ENCODE data around the gene RHBDF2.

Gene RHBDF2

DNA sequence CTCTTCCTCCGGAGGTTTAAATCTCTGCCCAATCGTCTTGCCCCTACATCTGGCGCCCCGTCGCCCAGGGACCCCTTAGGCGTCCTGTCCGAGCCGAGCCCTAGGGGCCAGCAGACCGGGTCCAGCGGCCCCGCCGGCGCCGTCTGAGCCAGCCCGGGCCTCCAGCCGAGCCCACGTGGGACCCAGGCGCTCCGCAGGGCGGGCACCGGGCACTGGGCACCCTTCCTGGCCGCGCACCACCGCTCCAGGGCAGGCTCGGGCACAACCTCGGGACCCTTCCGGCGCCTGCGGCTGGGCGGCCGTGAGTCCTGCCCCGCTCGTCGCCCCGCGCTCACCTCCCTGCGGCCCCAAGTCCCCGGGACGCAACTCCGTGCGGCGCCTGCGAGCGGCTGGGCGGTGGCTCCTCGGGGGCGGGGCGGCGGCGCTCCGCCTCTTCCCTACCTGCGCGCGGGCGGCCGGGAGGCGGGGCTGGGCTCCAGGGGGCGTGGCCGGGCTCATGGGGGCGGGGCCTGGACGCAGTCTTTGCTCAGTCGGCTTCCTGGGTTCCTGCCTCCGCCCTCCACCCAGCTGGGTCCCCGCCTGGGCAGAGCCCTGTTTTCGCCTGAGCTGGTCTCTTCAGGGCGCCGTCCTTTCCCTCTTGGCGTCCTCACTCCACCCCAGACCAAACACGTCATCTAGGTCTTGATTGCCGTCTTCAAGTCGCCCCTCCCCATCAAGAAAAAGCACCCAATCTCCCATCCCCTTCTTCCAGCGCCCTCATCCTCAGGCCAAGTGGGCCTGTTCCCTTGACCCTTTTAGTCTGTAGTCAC, at the start of gene RHBDF2:
TSS of gene RHBDF2 (minus strand) at position 406 of the 809 bp plus-strand sequence. CDS start 19,899 bp downstream, outside the sequence.
- no peak for FAIRE-seq

GRCh38 chr17:76549539-76549938, 48.3 kb upstream of the RHBDF2 start:
- FAIRE-seq: no peak

DNA sequence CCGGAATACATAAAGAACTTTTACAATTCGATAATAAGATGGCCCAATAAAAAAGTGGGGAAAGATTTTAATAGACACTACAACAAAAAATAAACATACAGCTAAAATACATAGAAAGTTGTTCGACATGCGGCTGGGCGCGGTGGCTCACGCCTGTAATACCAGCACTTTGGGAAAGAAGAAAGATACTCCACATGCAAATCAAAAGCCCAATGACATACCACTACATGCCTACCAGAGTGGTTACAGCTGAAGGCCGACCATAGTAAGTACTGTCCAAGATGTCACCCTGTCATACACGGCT, 47.9 kb upstream of the RHBDF2 start:
- no peak for FAIRE-seq

DNA sequence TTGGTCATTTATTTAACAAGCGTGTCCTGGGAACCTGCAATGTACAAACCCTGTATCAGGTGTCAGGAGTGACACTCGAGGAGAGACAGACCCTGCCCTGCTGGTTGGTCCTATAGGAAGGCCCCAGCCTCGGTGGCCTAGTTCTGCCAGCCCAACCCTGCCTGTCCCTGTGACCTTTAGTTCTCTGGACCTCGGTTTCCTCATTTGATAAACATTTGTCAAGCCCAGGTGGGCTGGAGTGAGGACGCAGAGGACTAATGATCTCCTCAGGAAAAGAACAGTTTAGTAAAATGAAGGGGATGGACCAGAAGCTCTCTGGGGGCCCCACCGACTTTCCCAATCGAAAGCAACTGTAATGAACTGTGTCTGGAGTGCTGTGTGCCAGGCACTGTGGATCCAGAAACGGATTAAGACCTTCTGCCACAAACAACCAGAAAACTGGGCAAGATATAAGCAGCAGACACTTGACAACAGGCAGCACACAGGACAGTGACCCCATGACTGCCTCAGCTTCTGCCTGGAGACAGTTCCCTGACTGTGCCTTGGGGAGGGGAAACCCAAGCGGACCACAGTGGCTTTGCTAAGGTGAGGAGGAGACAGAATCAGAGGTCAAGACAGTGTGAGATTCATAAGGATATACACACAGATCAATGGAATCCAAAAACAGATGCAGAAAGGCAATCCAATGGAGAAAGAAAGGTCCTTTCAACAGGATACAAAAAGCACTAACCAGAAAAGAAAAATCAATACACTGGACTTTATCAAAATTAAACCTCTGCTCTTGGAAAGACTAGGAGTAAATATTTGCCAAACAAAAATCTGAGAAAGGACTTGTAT, 47.4 kb upstream of the RHBDF2 start:
- FAIRE-seq: no peak

GRCh38 chr17:76547642-76548202, 46.5 kb upstream of the RHBDF2 start:
- FAIRE-seq: no peak

- no peak for FAIRE-seq
These were observed 46.0 kb upstream of the RHBDF2 start for GRCh38 chr17:76547183-76547641.

DNA sequence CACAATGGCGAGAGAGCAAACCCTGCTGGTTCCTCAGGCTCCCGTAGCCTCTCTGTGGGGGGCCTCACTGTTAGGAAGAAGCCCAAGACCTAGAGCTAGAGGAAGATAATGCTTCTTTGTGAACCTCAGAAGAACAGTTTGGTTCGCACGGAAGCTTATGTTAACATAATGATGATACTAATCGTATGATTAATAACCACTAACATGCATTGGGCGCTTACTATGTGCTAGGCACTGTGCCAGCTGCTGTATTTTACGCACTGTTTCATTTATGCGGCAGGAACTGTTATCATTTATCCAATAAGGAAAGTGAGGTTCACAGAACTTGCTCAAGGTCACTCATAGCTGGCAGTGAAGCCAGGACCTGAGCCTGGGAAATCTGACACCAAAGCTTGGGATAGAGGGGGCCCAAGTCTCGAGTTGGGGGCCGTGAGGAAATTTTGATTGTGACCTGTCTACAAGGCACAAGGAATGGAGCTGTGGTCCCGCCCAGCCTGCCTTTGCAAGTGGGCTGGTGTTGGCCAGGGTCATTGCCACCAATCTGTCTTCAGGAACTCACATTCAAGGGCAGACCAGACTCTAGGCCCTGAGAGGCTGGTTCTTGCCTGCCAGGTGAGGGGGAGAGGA, 45.4 kb upstream of the RHBDF2 start:
- FAIRE-seq: no peak

GRCh38 chr17:76545918-76546555, 44.8 kb upstream of the RHBDF2 start:
- no peak for FAIRE-seq

DNA sequence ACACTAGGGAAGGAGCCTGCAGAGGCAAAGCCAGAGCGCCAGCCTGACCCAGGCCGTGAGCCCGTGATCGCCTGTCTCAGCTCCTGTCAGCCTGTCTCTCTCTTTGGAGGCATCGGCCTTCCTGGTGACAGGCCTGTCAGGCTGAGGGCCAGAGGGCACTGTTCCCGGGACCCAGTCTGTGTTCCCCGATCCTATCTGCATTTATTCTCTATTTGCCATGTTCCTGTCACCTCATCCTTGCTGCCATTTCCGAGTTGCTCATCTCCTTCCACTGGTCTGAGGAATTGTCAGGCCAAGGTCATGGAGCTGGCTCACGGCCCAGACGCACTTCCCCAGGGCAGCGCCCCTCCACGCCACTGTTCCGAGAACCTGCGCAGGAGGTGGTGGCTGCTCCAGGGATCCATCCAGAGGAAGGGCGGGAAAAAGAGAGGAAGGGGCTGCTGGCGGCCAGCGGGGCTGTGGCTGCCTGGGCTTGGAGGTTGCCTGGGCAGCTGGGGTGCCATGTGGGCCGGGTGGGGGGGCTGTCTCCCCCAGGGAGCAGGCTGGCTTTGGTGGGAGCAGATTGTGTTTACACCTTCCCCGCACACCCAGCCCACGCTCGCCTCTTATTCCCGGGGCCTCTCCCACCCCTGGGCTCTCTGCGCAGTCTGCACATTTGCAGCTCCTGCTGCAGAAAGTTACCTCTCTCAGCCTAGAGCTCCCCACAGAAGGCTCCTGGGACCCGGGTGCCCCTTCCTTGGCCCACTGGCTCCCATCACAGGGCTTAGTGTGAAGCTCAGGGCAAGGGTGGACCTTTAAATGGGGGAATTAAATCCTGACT, 43.5 kb upstream of the RHBDF2 start:
- no peak for FAIRE-seq

DNA sequence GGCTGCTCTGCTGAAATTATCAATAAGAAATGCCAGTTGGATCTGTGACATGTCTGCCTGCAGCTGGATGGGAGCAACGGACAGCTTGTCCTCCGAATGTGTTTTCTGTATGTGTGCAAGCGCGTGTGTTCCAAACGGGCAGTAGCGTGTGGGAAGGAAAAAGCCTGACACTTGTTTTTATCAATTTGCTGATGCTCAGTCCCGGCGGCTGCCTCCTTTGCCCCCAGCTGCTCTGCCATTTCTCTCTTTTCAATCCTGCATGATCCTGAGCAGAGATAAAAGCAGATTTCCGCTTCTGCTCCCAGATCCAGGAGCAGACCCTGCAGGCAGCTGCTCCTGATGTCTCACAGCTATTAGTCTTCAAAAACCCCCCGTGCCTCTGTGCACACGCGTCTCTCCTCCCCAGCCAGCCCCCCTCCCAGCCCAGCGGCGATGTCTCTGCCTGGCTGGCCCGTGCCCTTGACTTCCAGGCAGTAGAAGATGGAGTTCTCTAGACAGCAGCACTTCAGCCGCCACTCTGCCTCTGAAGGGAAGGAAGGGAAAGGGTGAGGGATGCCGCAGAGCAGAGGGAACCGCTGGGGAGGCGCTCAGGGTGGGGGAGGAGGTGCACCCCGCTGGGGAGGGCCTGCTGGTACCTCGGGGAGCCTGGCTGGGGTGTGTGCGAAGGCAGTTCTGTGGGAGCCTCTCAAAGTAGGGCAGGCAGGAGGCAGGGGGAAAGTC, 42.8 kb upstream of the RHBDF2 start:
- no peak for FAIRE-seq

DNA sequence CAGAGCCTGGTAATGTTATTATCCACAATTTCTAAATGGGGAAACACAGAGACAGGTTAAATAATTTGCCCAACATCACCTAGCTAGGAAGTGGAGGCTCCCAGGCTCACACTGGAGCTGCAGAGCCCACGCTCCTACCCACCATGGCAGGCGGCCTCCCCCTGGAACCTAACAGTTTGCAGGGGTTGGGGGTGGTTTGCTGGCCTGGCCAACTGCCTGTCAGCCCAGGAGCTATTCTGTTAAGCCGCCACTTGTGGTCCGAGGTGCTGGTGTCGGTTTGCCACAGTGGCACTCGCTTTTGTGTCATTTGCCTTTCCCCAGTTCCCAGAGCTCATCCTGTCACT, 42.2 kb upstream of the RHBDF2 start:
- FAIRE-seq: no peak

DNA sequence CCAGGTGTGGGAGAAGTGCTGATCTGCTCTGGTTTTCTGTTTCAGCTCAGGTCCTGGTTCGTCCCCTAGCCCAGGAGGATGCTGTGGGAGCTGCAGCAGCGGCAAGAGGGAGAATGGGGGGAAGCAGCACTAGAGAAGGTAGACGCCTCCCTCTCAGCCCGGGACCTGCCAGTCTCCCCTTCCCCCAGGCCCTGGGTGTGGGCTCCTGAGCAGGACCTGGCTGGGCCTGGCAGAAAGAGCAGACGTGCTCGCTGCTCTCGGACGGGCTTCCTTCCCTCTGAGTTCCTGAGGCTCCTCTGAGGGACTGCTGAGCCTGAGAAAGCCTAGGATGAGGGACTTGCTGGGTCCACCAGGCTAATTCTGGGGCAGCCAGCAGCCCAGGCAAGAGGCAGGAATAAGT, 41.8 kb upstream of the RHBDF2 start:
- no peak for FAIRE-seq

GRCh38 chr17:76542566-76542971, 41.3 kb upstream of the RHBDF2 start:
- no peak for FAIRE-seq

GRCh38 chr17:76541739-76542454, 40.7 kb upstream of the RHBDF2 start:
- FAIRE-seq: no peak

GRCh38 chr17:76540381-76541300, 39.4 kb upstream of the RHBDF2 start:
- FAIRE-seq: no peak

- FAIRE-seq: no peak
These were observed 38.5 kb upstream of the RHBDF2 start, which contains the start of gene PRCD for GRCh38 chr17:76539631-76540271. Gene PRCD, plus strand, starts transcription at chr17:76540044. Its CDS starts 98 bp downstream, at chr17:76540142.

- FAIRE-seq: no peak
These were observed 37.8 kb upstream of the RHBDF2 start for GRCh38 chr17:76538941-76539570.

DNA sequence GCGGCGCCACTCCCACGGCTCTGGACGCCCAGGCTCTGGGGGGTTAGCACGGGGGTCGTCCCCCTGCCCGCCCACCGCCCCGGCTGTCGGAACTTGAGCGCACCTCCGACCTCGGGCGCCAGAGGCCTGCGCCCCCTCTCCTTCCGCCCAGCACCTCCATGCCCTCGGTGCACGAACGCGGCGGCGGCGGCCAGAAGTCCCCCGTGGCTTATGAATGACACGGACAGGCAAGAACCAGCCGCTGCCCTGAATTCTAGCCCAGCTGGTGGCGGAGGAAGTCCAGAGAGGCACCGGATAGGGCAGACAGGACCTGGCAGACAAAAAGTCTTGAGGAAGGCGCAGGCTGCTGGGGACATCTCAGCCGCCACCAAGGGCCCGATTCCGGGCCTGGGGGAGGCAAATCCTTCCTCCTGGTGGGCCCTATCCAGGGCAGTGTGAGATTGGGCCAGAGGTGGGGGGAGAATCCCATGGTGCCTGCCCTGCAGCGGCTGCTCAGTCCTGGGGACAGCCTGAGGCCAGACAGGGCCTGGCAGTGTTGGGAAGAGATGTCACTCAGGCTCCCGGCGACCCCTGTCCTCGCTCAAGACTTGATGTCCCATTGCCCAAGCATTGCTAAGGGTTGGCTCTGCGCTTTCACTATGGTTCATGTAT, 37.2 kb upstream of the RHBDF2 start:
- FAIRE-seq: no peak
